NCI-H2171 (cell line): ENCODE data around the gene HSPA1A.
A peak's percentile ranks its signal among the peaks of the same experiment; 100 is the strongest.
"Not testable (repeated sequence)": the region's sequence is repeated elsewhere in the genome, so short reads cannot be mapped to it uniquely, and the experiment has no call there.

Experiments
- DNase-seq: peaks from one replicate; lab custom pipeline; 2025; lab: John Stamatoyannopoulos, UW

Gene HSPA1A

GRCh38 chr6:31811645-31812044, 3.7 kb upstream of the HSPA1A start:
- DNase-seq, result no peak

- DNase-seq, result no peak
These were observed 1.9 kb upstream of the HSPA1A start for GRCh38 chr6:31813465-31813849.

GRCh38 chr6:31814677-31815024, 692 bp upstream of the HSPA1A start:
- DNase-seq, result no peak

- DNase-seq, result not testable (repeated sequence)
These were observed 2.0 kb downstream of the HSPA1A start for GRCh38 chr6:31817133-31817928.

- DNase-seq, result not testable (repeated sequence)
These were observed 2.7 kb downstream of the HSPA1A start for GRCh38 chr6:31817929-31818511.

GRCh38 chr6:31819871-31820299, 4.5 kb downstream of the HSPA1A start:
- DNase-seq, result no peak

GRCh38 chr6:31820399-31820798, 5.1 kb downstream of the HSPA1A start:
- not testable (repeated sequence) for DNase-seq

GRCh38 chr6:31821301-31822035, 6.1 kb downstream of the HSPA1A start:
- no peak for DNase-seq

- no peak for DNase-seq
These were observed 6.9 kb downstream of the HSPA1A start for GRCh38 chr6:31822036-31822821.

GRCh38 chr6:31823592-31824196, 8.4 kb downstream of the HSPA1A start:
- DNase-seq, result not testable (repeated sequence)

GRCh38 chr6:31825553-31825952, 10.2 kb downstream of the HSPA1A start:
- DNase-seq, result no peak

- peak; percentile 83 for DNase-seq
These were observed 11.5 kb downstream of the HSPA1A start for GRCh38 chr6:31826793-31827285.

- DNase-seq, result peak; percentile 100
These were observed 12.1 kb downstream of the HSPA1A start, which contains the start of gene HSPA1B for GRCh38 chr6:31827286-31828079. Gene HSPA1B (plus strand): TSS chr6:31827738. CDS start chr6:31827951, 213 bp downstream.

- DNase-seq, result peak; percentile 58
These were observed 14.4 kb downstream of the HSPA1A start for GRCh38 chr6:31829633-31830283.

GRCh38 chr6:31830886-31831335, 15.6 kb downstream of the HSPA1A start:
- no peak for DNase-seq

- DNase-seq, result no peak
These were observed 16.2 kb downstream of the HSPA1A start for GRCh38 chr6:31831350-31832215.

GRCh38 chr6:31834367-31835250, 19.3 kb downstream of the HSPA1A start:
- DNase-seq, result peak; percentile 85

GRCh38 chr6:31836047-31836473, 20.7 kb downstream of the HSPA1A start:
- DNase-seq, result no peak
